Dendritic cell treated with granulocyte-macrophage colony-stimulating factor and Interleukin-4, amounts not matched to agents 40 ng/mL and 50 ng/mL, for 4 days (primary cell): ENCODE measurements around the gene SLC39A8.
"Not testable (repeated sequence)": the region's sequence is repeated elsewhere in the genome, so short reads cannot be mapped to it uniquely, and the experiment has no call there.

ENCODE experiments used
- H3K27ac Mint-ChIP-seq: one replicate; pipeline ENCODE4 v1.8.0; 2022; ENCODE audit warnings: mild to moderate bottlenecking, mixed read lengths
- H3K27me3 Mint-ChIP-seq: one replicate; pipeline ENCODE4 v1.8.0; 2022; ENCODE audit warnings: mild to moderate bottlenecking, mixed read lengths
- H3K36me3 Mint-ChIP-seq: one replicate; pipeline ENCODE4 v1.8.0; 2022; ENCODE audit warnings: low read depth, mixed read lengths
- H3K4me1 Mint-ChIP-seq: one replicate; pipeline ENCODE4 v1.8.0; 2022; ENCODE audit warnings: low read depth, mixed read lengths
- H3K4me3 Mint-ChIP-seq: one replicate; pipeline ENCODE4 v1.8.0; 2022; ENCODE audit warnings: mild to moderate bottlenecking, moderate library complexity, mixed read lengths
- H3K9me3 Mint-ChIP-seq: one replicate; pipeline ENCODE4 v1.8.0; 2022; ENCODE audit warnings: mixed read lengths
- intact Hi-C: fragments of 100-400 bp; cut with micrococcal nuclease; formaldehyde crosslinking; loops from one replicate; pipeline ENCODE4 v1.15.0; 2022

SLC39A8 gene

GRCh38 chr4:102305666-102306065, 39.6 kb downstream of the SLC39A8 start:
- Mint-ChIP-seq H3K4me3 (no peak overlapping the region), H3K27ac (no peak overlapping the region), H3K9me3 (no peaks in the 10 kb centered on the region), H3K4me1 (peaks cover 16% of the 10 kb centered on the region), H3K27me3 (no peaks in the 10 kb centered on the region), H3K36me3 (peaks cover 43% of the 10 kb centered on the region)
- intact Hi-C loops = no loop called here

GRCh38 chr4:102302762-102303161, 42.5 kb downstream of the SLC39A8 start:
- Mint-ChIP-seq H3K27ac (no peak overlapping the region), H3K36me3 (peaks cover 36% of the 10 kb centered on the region), H3K4me3 (no peak overlapping the region), H3K9me3 (no peaks in the 10 kb centered on the region), H3K4me1 (peaks cover 24% of the 10 kb centered on the region), H3K27me3 (no peaks in the 10 kb centered on the region)
- intact Hi-C loops = no loop called here

- no peaks in the 10 kb centered on the region for H3K27me3 Mint-ChIP-seq
These were observed 44.1 kb downstream of the SLC39A8 start for GRCh38 chr4:102301167-102301566.

GRCh38 chr4:102299354-102300107, 45.8 kb downstream of the SLC39A8 start:
- H3K4me3 Mint-ChIP-seq = no peak overlapping the region
- peaks cover 44% of the 10 kb centered on the region for H3K36me3 Mint-ChIP-seq
- H3K4me1 Mint-ChIP-seq = peaks cover 21% of the 10 kb centered on the region
- no peak overlapping the region for H3K27ac Mint-ChIP-seq
- intact Hi-C loops = no loop called here
- no peaks in the 10 kb centered on the region for H3K27me3 Mint-ChIP-seq
- no peaks in the 10 kb centered on the region for H3K9me3 Mint-ChIP-seq

More at GRCh38 chr4:102301167-102301566, 44.1 kb downstream of the SLC39A8 start:
- H3K4me3 Mint-ChIP-seq = no peak overlapping the region
- H3K4me1 Mint-ChIP-seq = peaks cover 21% of the 10 kb centered on the region
- no peak overlapping the region for H3K27ac Mint-ChIP-seq
- peaks cover 52% of the 10 kb centered on the region for H3K36me3 Mint-ChIP-seq
- no peaks in the 10 kb centered on the region for H3K9me3 Mint-ChIP-seq
- intact Hi-C loops = no loop called here

GRCh38 chr4:102298716-102299115, 46.6 kb downstream of the SLC39A8 start:
- H3K4me1 Mint-ChIP-seq = peaks cover 21% of the 10 kb centered on the region
- H3K9me3 Mint-ChIP-seq = no peaks in the 10 kb centered on the region
- H3K27ac Mint-ChIP-seq = no peak overlapping the region
- H3K27me3 Mint-ChIP-seq = no peaks in the 10 kb centered on the region
- peaks cover 38% of the 10 kb centered on the region for H3K36me3 Mint-ChIP-seq
- intact Hi-C loops = no loop called here
- H3K4me3 Mint-ChIP-seq = no peak overlapping the region

GRCh38 chr4:102295153-102295862, 50.0 kb downstream of the SLC39A8 start:
- intact Hi-C loops = no loop called here
- Mint-ChIP-seq H3K27ac (no peak overlapping the region), H3K9me3 (no peaks in the 10 kb centered on the region), H3K4me1 (peaks cover 21% of the 10 kb centered on the region), H3K36me3 (peaks cover 39% of the 10 kb centered on the region), H3K4me3 (no peak overlapping the region), H3K27me3 (no peaks in the 10 kb centered on the region)

- H3K36me3 Mint-ChIP-seq = peaks cover 31% of the 10 kb centered on the region
- intact Hi-C loops = no loop called here
- no peaks in the 10 kb centered on the region for H3K9me3 Mint-ChIP-seq
- no peak overlapping the region for H3K27ac Mint-ChIP-seq
- no peak overlapping the region for H3K4me3 Mint-ChIP-seq
- H3K27me3 Mint-ChIP-seq = no peaks in the 10 kb centered on the region
- no peaks in the 10 kb centered on the region for H3K4me1 Mint-ChIP-seq
These were observed 56.8 kb downstream of the SLC39A8 start for GRCh38 chr4:102288497-102288896.

- Mint-ChIP-seq H3K4me1 (no peaks in the 10 kb centered on the region), H3K27me3 (no peaks in the 10 kb centered on the region), H3K27ac (no peak overlapping the region), H3K36me3 (peaks cover 26% of the 10 kb centered on the region), H3K9me3 (no peaks in the 10 kb centered on the region), H3K4me3 (no peak overlapping the region)
- intact Hi-C loops = no loop called here
These were observed 59.5 kb downstream of the SLC39A8 start for GRCh38 chr4:102285831-102286230.

- Mint-ChIP-seq H3K27ac (no peak overlapping the region), H3K36me3 (peaks cover 19% of the 10 kb centered on the region), H3K9me3 (peaks cover under 1% of the 10 kb centered on the region), H3K4me1 (no peaks in the 10 kb centered on the region), H3K4me3 (no peak overlapping the region), H3K27me3 (no peaks in the 10 kb centered on the region)
- intact Hi-C loops = no loop called here
These were observed 64.0 kb downstream of the SLC39A8 start for GRCh38 chr4:102281171-102281839.

- H3K4me3 Mint-ChIP-seq, H3K27me3 Mint-ChIP-seq, H3K4me1 Mint-ChIP-seq, H3K27ac Mint-ChIP-seq, intact Hi-C loops: not testable (repeated sequence)
- Mint-ChIP-seq H3K9me3 (peaks cover 13% of the 10 kb centered on the region), H3K36me3 (peaks cover 37% of the 10 kb centered on the region)
These were observed 72.0 kb downstream of the SLC39A8 start for GRCh38 chr4:102273317-102273716.

- Mint-ChIP-seq H3K4me3 (no peak overlapping the region), H3K27me3 (no peaks in the 10 kb centered on the region), H3K36me3 (peaks cover 46% of the 10 kb centered on the region), H3K4me1 (no peaks in the 10 kb centered on the region), H3K9me3 (peaks cover 13% of the 10 kb centered on the region), H3K27ac (no peak overlapping the region)
- intact Hi-C loops = no loop called here
These were observed 73.0 kb downstream of the SLC39A8 start for GRCh38 chr4:102272318-102272717.

GRCh38 chr4:102268355-102268754, 76.9 kb downstream of the SLC39A8 start:
- no peak overlapping the region for H3K27ac Mint-ChIP-seq
- H3K27me3 Mint-ChIP-seq = no peaks in the 10 kb centered on the region
- intact Hi-C loops = no loop called here
- H3K36me3 Mint-ChIP-seq = peaks cover 51% of the 10 kb centered on the region
- no peaks in the 10 kb centered on the region for H3K4me1 Mint-ChIP-seq
- H3K4me3 Mint-ChIP-seq = no peak overlapping the region
- no peaks in the 10 kb centered on the region for H3K9me3 Mint-ChIP-seq

GRCh38 chr4:102263024-102263787, 82.1 kb downstream of the SLC39A8 start:
- no peak overlapping the region for H3K27ac Mint-ChIP-seq
- intact Hi-C loops = no loop called here
- no peaks in the 10 kb centered on the region for H3K27me3 Mint-ChIP-seq
- H3K9me3 Mint-ChIP-seq = no peaks in the 10 kb centered on the region
- no peak overlapping the region for H3K4me3 Mint-ChIP-seq
- no peaks in the 10 kb centered on the region for H3K4me1 Mint-ChIP-seq
- peaks cover 49% of the 10 kb centered on the region for H3K36me3 Mint-ChIP-seq
